ENCODE results near the gene S100A16.

S100A16 gene

DNA sequence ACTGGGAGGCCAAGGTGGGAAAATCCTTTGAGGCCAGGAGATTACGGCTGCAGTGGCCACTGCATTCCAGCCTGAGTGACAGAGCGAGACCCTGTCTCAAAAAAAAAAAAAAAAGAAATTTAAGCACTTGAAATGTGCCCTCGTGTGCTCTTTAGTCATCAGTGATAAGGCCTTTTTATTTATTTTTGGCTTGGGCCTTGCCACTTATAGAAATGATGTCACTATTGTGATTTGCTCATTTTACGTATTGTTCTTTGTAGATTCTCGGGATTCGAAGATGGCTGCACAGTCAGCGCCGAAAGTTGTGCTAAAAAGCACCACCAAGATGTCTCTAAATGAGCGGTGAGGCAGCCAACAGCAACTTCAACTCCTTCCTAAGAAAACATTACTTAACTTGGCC, 23.4 kb upstream of the S100A16 start:
- DNase-seq (ENCODE audit: low spot score), result no peak

DNA sequence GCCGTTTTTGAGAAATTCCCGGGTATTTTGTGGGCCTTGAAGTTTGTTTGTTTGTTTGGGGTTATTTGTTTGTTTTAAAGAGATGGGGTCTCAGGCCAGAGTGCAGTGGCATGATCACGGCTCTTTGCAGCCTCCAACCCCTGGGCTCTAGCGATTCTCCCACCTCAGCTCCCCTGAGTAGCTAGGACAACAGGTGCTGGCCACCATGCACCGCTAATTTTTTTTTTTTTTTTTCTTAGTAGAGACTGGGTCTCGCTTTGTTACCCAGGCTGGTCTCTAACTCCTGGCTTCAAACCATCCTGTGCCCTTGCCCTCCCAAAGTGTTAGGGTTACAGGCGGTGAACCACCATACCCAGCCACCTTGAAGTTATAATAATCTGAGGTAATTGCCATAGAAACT, 22.9 kb upstream of the S100A16 start:
- no peak for DNase-seq (ENCODE audit: low spot score)

DNA sequence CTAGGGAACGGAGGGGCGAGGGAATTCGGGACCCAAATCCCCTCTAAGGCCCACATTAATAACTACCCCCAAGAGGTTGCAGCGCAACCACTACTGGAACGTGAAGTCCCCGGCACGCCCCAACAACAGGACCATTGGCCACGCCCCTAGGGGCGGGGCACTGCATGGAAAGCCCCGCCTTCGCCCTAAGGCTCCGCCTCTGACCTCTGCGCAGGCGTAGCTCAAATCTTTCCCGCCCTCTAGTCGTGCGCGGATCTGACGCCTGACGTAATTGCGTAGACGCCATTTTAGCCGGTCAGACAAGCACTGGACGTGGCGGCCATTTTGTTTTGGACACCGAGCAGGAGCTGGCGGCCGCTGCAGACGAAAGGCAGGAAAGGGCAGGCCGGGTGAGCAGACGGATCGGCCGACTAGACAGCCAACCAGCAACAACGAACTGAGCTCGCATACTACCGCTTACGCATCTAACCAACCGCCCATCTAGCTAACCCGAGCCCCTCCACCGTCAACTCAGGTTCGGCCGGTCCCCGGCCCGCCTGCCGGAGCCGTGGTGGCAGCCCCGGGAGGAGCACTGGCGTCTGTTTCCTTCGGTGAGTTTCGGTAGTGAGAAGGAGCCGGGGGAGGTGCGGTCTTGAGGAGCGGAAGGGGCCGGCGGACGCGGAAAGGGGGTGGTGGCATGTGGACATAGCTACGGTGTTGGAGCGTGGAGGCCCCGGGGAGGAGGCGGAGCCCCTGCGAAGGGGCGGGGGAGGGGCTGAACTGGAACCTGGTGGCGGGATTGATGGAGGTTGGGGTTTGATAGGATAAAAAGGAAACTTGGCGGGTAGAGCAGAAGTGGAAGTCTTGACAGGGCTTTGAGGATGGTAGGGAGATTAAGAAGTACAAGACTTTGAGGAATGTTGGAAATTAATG, 21.1 kb upstream of the S100A16 start, which contains the start of gene CHTOP:
Gene CHTOP, plus strand, starts transcription at position 313 of the 912 bp plus-strand sequence. CDS start 2,523 bp downstream, outside the sequence.
- peak; percentile 89 for DNase-seq (ENCODE audit: low spot score)

DNA sequence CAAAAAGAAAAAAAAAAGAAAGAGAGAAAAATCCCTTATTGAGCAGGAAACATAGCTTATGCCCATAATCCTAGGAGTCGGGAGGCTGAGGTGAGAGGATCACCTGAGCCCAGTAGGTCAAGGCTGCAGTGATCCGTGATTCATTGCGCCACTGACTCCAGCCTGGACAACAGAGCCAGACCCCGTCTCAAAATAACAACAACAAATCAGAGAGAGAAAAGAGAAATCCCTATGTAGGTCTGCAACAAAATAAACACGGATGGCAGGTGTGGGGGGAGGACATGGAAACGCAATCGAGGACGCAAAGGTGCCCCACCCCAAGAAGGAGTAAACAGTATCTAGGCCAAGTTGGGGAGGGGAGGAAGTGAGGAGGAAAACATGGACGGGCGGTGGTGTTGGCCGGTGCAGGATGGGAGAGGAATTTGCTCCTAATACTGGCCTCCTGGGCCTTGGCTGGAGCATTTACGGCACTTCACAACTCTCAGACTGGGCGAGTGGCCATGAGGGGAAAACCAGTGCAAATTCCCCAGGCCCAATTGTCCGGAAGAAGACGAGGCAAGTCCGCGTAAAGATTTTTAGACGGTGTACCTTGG, 20.3 kb upstream of the S100A16 start:
- DNase-seq (ENCODE audit: low spot score), result peak; percentile 39

DNA sequence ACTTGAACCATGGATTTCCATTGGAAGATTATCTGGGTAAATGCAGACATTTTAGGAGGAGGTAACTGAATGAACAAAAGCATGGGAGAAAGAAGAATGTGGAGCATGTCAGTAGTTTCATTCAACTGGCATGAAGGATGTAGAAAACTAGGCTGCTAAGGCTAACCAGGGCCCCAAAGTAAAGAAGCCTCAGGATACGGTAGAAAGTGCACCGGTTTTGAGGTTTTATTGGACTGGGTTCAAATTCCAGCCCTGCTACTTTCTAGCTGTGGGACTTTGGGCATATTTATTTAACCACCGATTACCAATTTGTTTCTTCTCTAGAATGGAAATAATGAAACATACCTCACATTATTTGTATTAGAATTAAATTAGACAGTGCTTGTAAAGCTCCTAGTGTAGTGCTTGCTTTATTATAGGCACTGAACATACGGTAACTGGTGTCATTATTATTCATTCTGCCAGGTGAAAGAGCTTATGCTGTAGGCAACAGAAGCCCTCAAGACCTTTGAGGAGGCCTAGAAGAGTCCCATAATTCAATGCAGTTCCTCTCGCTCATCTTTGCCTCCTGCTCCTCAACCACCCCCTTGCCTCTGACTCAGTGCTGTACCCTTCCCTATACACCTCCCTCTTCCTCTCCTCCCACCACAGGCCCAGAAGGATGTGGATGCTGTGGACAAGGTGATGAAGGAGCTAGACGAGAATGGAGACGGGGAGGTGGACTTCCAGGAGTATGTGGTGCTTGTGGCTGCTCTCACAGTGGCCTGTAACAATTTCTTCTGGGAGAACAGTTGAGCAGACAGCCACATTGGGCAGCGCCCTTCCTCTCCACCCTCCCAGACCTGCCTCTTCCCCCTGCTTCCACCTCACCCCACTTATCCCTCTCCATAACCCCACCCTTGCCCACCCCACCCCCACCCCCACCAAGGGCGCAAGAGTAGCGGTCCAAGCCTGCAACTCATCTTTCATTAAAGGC, 18.4 kb upstream of the S100A16 start:
- DNase-seq (ENCODE audit: low spot score), result no peak

DNA sequence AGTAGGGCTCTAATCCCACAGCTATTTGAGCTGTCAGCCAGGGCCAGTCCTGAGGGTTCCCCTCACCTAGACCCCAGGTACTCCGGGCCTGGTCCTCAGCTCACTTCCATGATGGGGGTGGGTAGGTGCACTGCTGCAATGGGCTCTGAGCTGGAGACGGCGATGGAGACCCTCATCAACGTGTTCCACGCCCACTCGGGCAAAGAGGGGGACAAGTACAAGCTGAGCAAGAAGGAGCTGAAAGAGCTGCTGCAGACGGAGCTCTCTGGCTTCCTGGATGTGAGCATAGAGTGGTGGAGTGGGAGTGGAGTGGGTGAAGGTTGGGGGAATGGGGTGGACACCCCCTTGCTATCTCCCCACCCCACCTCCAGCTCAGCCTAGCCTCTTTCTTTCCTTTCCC, 17.4 kb upstream of the S100A16 start:
- DNase-seq (ENCODE audit: low spot score), result no peak

DNA sequence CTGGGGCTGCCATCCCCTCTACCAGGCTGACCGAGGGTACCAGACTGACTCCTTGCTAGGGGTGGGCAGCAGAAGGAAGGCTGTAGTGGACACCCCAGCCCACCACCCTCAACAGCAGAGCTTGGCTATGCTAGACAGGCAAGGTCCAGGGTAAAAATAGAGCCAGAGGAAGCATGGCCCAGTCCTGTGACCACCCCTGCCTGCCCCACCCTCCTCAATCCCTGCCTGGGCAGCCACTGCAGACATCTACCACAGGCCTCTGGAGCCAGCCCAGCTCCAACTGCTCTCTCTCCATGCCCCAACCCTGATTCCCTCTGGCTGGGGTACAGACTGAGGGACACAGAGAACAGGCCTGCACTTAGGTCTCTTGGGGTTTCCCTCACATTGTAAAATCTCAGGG, 17.0 kb upstream of the S100A16 start:
- DNase-seq (ENCODE audit: low spot score), result no peak

DNA sequence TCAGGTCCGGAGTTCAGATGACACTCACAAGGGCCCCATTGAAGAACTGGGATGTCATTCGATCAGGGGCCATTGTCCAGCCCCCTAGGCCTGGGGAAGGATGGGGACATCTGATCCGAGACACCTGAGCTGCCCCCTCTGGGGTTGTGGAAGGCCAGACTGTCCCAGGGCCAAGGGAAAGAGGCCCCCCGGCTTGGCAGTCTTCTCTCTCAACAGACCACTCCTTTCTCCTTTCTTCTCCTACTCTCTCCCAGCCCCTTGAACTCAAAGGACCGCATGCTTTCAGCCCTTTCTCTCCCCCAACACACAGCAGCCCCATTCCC, 16.4 kb upstream of the S100A16 start:
- DNase-seq (ENCODE audit: low spot score), result no peak

DNA sequence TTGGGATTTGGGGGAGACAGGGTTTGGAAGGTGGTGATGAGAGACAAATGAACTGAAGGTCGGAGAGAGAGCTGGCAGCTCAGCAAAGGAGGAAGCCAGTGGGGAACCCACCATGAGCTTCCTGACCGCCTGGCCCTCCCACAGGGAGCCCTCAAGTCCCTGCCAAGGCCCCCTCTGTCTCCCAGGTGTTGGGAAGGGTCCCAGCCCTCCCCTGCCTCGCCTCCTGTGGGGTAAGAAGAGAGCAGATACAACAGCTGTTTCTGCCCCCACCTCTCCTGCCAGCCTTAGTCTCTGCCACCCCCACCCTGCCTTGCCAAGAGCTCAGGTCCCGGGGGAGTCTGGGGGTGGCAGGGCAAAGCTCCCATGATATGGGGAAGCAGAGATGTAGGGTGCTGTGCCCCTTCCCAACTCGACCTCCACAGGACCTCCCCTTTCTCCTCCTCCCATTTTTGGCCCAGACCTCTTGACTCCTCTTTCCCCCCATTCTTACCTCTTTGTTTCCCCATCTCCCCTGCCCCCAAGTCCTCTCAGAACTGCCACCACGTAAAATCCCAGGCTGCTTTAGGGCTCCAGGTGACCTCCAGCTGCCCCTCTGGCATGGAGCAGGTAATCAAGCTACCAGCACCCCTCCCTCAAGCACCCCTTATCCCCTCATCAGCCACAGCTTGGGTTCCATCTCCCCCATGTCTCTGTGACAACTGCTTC, 15.9 kb upstream of the S100A16 start:
- DNase-seq (ENCODE audit: low spot score), result no peak

DNA sequence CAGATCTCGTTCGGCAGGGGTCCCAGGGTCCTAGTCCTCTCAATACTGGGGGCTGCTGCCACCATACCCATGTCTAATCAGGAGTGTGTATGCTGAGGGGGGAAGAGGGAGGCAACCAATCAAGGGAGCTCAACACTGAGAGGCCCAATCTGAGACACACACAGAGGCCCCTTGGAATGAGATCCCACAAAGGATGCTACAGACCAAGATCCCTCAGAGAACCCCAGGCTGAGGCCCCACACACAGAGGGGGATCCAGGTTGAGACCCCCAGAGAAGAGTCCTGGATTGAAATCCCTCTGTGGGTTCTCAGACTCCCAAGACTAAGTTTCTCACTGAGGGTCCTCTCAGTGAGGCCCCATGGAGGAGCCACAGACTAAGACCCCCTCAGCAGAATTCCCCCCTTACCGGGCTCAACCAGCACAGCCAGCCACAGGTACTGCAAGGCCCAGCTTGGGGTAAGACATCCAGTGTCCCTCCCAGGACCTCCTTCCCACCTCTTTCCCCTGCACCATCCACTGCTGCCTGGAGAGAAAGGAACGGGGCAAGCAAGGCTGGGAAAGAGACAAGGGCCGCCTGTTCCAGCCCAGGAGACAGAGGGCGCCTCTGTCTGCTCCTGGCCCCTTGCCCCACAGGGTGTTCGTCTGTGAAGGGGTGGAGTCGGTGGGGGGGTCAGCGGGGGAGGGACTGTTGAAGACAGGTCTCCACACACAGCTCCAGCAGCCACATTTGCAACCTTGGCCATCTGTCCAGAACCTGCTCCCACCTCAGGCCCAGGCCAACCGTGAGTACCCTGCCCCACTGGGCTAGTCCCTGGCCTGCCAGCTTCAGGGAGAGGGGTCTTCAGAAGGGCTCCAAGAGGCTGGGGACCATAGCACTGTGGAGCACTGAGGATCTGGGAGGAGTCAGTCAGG, 15.0 kb upstream of the S100A16 start, which contains the start of gene S100A1:
Gene S100A1, plus strand, starts transcription at position 720 of the 912 bp plus-strand sequence. CDS start 2,088 bp downstream, outside the sequence.
- no peak for DNase-seq (ENCODE audit: low spot score)

DNA sequence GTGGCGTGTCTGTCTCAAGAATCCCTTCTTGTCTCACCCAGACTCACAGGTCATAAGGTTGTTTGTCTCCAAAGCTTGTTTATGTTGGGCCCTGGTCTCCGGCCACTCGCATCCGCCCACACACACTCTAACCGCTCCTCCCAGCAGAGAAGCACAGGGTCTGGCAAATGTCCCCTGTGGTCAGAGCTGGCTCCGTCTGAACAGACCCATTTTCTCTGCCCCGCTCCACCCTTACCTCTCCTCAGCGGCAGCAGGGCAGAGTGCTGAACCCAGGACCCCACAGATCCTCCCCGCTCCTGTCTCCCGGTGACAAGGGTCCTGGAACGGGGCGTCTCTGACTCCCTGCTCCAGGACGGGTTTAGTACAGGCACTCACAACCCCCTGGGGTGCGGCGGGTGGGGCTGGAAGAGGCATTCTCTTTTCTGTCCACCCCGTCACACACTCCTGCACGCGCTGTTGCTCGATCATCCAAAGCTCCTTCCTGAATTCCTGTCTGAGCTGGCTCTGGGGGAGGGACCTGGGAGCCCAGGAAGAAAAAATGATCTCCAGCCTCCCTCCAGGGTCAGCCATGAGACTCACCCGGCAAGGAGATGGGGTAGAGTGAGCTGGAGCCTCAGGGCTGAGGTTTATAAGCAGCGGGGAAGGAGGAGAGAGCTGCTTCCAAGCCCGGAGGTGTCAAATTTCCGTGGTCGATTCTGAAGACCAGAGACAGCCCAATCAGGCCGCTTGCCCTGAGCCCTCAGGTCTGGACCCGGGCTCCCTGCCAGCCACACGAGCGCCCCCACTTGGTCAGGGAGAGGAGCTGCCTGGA, 14.2 kb upstream of the S100A16 start, which contains the start of gene S100A13:
Gene S100A13, minus strand, starts transcription at position 602 of the 811 bp plus-strand sequence. CDS start 1,033 bp downstream, outside the sequence.
- DNase-seq (ENCODE audit: low spot score), result peak; percentile 91

DNA sequence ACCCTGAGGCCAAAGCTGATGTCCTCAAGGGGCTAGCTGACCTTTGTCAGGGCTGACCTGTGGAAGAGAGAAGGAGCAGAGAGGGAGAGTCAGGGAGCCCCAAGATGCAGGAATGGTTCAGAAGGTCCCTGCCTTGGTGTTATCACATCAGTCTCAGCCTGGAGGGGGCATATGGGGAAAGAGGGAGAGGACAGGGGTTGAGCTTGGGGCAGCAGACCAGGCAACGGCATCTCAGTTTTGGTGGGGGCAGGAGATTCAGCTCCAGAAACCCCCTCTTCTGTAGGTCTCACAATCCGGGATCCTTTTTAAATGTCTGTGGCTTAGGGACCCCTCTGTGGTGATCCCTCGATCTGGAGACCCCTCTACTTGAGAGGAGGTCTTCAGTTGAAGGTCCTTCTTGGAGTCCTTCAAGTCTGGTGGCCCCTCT, 13.6 kb upstream of the S100A16 start:
- no peak for DNase-seq (ENCODE audit: low spot score)

DNA sequence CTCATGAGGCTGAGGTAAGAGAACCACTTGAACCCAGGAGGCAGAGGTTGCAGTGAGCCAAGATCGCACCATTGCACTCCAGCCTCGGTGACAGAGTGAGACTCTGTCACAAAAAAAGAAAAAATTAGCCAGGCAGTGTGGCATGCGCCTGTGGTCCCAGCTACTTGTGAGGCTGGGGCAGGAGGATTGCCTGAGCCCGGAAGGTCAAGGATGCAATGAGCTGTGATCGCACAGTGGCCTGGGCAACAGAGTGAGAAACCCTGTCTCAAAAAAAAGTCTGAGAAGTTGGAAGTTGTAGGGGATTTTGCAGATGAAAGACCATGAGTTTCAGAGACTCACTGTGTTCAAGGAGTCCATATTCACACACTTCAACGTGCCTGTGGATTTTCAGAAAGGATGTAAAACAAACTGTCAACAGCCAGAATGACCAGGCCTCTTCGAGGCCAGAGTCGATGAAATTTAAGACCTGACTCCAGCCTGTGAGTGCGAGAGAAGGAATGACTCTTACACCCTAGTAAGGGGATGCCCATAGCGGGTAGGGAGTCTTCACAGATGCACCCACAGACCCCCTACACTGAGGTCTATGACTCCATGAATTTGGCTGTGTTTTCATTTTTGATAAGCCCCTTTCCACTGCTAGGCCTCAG, 12.2 kb upstream of the S100A16 start:
- no peak for DNase-seq (ENCODE audit: low spot score)

DNA sequence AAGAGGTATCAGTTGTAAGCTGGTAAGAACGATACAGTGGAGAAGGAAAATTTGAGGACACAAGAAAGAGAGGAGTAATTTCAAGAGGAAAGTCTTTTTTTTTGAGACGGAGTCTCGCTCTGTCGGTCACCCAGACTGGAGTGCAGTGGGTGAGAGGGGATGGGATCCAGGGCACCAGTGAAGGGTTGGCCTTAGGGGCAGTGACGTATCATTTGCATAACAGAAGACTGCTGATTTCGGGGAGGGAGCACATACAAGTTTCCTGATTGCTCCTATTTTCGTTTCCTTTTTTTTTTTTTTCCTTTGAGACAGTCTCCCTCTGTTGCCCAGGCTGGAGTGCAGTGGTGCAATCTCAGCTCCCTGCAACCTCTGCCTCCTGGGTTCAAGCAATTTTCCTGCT, 10.2 kb upstream of the S100A16 start:
- no peak for DNase-seq (ENCODE audit: low spot score)

DNA sequence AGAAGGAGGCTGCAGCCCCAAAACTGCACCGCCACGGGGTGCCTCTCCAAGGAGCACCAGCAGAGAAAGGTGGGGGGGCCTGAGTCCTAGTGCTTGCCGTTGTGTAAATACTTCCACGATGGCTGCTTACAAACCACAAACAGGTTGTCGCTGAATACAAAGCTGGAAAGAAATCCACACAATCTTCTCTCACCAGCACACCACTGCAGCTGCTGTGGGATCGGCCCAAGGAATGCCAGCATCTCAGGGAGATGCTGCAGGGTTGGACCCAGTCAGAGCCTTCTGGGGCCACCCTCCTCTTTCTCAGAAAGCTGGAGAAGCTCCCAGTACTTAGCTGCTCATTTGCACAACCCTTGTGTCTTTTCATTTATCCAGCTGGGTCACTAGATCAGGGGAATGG, 6.2 kb upstream of the S100A16 start:
- DNase-seq (ENCODE audit: low spot score), result no peak

DNA sequence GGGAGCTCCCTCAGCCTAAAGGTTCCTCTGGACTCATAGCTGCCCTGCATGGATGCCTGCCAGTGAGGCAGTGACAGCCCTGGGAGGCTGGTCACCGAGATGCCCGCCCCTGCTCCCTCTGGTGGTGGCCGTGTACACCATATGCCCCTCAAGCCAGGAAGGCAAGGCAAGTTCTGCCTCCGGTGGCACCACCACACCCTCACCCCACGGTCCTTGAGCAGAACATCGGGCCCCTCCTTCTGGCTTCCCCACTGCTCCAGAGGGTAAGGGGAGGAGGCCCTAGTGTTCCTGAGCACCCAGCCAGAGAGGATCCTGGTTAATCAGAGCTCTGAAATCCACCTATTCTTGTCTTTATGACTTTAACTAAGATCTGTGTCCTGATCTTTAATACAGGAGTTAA, 4.7 kb upstream of the S100A16 start:
- no peak for DNase-seq (ENCODE audit: low spot score)

DNA sequence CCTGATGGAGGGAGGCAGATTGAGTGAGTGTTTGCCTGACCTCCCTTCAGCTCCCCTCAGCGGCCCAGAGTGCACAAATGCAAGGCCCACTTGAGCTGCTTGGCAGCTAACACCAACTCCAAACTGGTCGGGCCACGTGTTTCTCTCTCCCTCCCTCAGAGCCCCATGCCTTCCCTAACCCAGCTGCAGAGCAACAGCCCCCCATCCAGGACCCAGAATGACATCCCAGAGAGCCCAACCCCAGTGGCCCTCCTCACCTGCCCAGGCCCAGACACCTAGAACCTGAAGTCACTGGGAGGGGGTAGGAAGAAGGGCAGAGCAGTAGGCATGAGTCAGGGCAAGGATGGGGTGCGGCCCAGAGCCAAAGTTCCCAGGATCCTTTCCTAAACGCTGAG, 4.0 kb upstream of the S100A16 start:
- DNase-seq (ENCODE audit: low spot score), result no peak

DNA sequence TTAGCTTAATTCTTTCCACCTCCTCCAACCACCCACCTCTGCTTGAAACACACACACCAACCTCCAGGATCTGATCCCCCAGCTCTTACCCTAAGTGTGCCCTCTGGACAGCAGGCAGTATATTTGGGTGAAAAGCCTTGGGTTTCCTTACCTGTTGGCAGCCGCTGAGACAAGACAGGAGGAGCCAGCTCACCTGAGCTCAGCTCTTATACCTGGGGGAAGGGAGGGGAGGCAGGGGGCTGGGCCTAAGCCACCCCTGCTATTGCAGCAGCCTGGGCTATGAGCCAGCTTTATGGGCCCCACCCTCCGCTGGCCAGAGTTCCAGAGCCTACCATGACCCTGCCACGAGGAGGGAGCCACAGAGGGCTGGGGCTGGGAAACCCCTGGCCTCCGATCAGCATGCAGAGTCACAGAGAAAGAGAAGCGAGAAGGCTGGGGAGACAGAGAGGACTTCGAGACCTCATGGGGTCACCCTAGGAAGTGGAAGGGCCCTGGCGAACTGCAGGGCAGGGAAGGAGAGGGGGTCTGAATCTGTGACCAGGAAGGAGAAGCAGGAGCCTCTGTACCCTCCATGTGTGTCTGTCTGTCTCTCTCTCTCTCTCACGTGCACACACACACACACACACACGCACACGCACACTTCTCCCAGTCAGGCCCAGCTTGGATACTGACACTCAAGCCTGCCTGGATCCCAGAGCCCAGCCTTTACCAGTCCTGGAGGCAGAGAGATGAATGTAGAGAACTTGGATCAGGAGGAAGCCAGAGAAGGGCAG, 3.4 kb upstream of the S100A16 start, which contains the start of gene S100A14:
Gene S100A14, minus strand, starts transcription at position 182 of the 773 bp plus-strand sequence. CDS start 467 bp downstream, outside the sequence.
- DNase-seq (ENCODE audit: low spot score), result no peak
